Tibial artery (tissue), 4 donors: ENCODE results near the gene CARD19.

Experiments used
- DNase-seq, 2 donors: peaks; one replicate each; pipeline ENCODE4 v3.0.0-alpha.2; 2019
- H3K27ac ChIP-seq, 2 donors: fragments of 200-600 bp; sonication (generic) in 1 of 2; 1 replicate in 1 of 2; 2 replicates in 1 of 2; pipeline ENCODE4 v1.5.1; 2018 to 2019; ENCODE audit warnings: mild to moderate bottlenecking in 1 of 2
- H3K27me3 ChIP-seq, 2 donors: fragments of 200-600 bp; sonication (generic) in 1 of 2; one replicate each; pipeline versions ENCODE4 v1.5.1 to v1.6.0; 2016 to 2019
- H3K36me3 ChIP-seq, 3 donors: fragments of 200-600 bp; sonication (generic) in 2 of 3; one replicate each; pipeline ENCODE4 v1.5.1; 2016 to 2019; ENCODE audit warnings: mild to moderate bottlenecking in 2 of 3
- H3K4me1 ChIP-seq, 4 donors: fragments of 200-600 bp; sonication (generic) in 2 of 4; 1 replicate in 3 of 4; 2 replicates in 1 of 4; pipeline ENCODE4 v1.5.1; 2016 to 2019
- H3K4me3 ChIP-seq, 2 donors: fragments of 200-600 bp; sonication (generic) in 1 of 2; 1 replicate in 1 of 2; 2 replicates in 1 of 2; pipeline ENCODE4 v1.5.1; 2018 to 2019; ENCODE audit warnings: mild to moderate bottlenecking in 2 of 2
- H3K9me3 ChIP-seq, 3 donors: fragments of 200-600 bp; sonication (generic) in 1 of 3; one replicate each; pipeline ENCODE4 v1.5.1; 2016 to 2019
- CTCF ChIP-seq, 2 experiments: fragments of 200-600 bp in 1 of 2; fragments of 450-650 bp in 1 of 2; IDR thresholded peaks; one replicate each; pipeline ENCODE4 v1.5.1; 2017 to 2019; ENCODE audit warnings: antibody characterized with exemption in 2 of 2, mild to moderate bottlenecking in 1 of 2, moderate library complexity in 1 of 2
- intact Hi-C: fragments of 100-400 bp; cut with DNase I; formaldehyde crosslinking; loops from one replicate; pipeline ENCODE4 v1.15.0; 2023; ENCODE audit warnings: low total_unique reads

Gene CARD19

GRCh38 chr9:93132946-93133680 is 37.1 kb downstream of the CARD19 start:
- peaks cover 0 to 8% (median 0%) of the 10 kb centered on the region in 3 donors for H3K36me3 ChIP-seq
- peaks cover 5 to 68% (median 59%) of the 10 kb centered on the region in 4 donors for H3K4me1 ChIP-seq
- peak overlapping the region; percentile 98 to 100 for H3K27ac ChIP-seq
- intact Hi-C loops: loop anchor here (1.0 kb wide), 1 partner anchor 38 kb away; no protein-coding TSS in a partner anchor
- H3K4me3 ChIP-seq: peak overlapping the region; percentile 82 to 96
- peak; percentile 59 to 86 for DNase-seq
- no peaks in the 10 kb centered on the region for H3K9me3 ChIP-seq
- no peak for TF ChIP-seq CTCF (IDR thresholded peaks at IDR 0.05)
- H3K27me3 ChIP-seq: no peaks in the 10 kb centered on the region

- peak overlapping the region; percentile 82 to 96 for H3K4me3 ChIP-seq
- peak; percentile 86 to 93 for DNase-seq
- peaks cover 0 to 3% (median 0%) of the 10 kb centered on the region in 3 donors for H3K36me3 ChIP-seq
- intact Hi-C loops: loop anchor here (1.0 kb wide), 1 partner anchor 38 kb away; no protein-coding TSS in a partner anchor
- H3K27me3 ChIP-seq: no peaks in the 10 kb centered on the region
- H3K9me3 ChIP-seq: no peaks in the 10 kb centered on the region
- peaks cover 5 to 63% (median 56%) of the 10 kb centered on the region in 4 donors for H3K4me1 ChIP-seq
- H3K27ac ChIP-seq: peak overlapping the region; percentile 98 to 100
- TF ChIP-seq CTCF (IDR thresholded peaks at IDR 0.05): no peak
Measured at GRCh38 chr9:93133681-93134014, 37.6 kb downstream of the CARD19 start.

- Histone ChIP-seq H3K27me3 (no peaks in the 10 kb centered on the region), H3K9me3 (no peaks in the 10 kb centered on the region), H3K4me1 (peaks cover 5 to 58% (median 51%) of the 10 kb centered on the region in 4 donors), H3K36me3 (no peaks in the 10 kb centered on the region), H3K4me3 (peak within 1 kb of the TSS; percentile 82 to 96), H3K27ac (peak within 1 kb of the TSS; percentile 98 to 100)
- DNase-seq: peak; percentile 64 to 83
- peak in 1 of 2 experiments; percentile 24 for TF ChIP-seq CTCF (IDR thresholded peaks at IDR 0.05)
- intact Hi-C loops: no loop called here
Measured at GRCh38 chr9:93134015-93134739, 38.2 kb downstream of the CARD19 start, which contains the start of gene NINJ1. Gene NINJ1 (minus strand): TSS chr9:93134251. CDS start chr9:93134217, 34 bp downstream.

- Histone ChIP-seq H3K27ac (peak overlapping the region; percentile 98 to 100), H3K36me3 (no peaks in the 10 kb centered on the region), H3K27me3 (no peaks in the 10 kb centered on the region), H3K9me3 (no peaks in the 10 kb centered on the region), H3K4me1 (peaks cover 5 to 51% (median 44%) of the 10 kb centered on the region in 4 donors), H3K4me3 (peak overlapping the region; percentile 82 to 96)
- intact Hi-C loops: no loop called here
- DNase-seq: no peak
- no peak for TF ChIP-seq CTCF (IDR thresholded peaks at IDR 0.05)
Measured at GRCh38 chr9:93134740-93135444, 38.9 kb downstream of the CARD19 start.

- H3K9me3 ChIP-seq: no peaks in the 10 kb centered on the region
- H3K27ac ChIP-seq: no peak overlapping the region
- H3K36me3 ChIP-seq: no peaks in the 10 kb centered on the region
- no peak for DNase-seq
- peaks cover 5 to 39% (median 36%) of the 10 kb centered on the region in 4 donors for H3K4me1 ChIP-seq
- H3K27me3 ChIP-seq: no peaks in the 10 kb centered on the region
- H3K4me3 ChIP-seq: no peak overlapping the region
- no peak for TF ChIP-seq CTCF (IDR thresholded peaks at IDR 0.05)
- intact Hi-C loops: no loop called here
Measured at GRCh38 chr9:93136011-93136440, 40.0 kb downstream of the CARD19 start.
